GM23338 (cell line): ENCODE results near the gene KCNAB3. TPM values are rescaled to one million over a fixed set of nuclear protein-coding genes. Genes with fewer than 3 reads are reported as not detected.

ENCODE experiments used
- ATAC-seq: fragments of 200-7000 bp; cut with Tn5 transposase; 3 replicates; pipeline ENCODE4 v1.9.1; 2020
- DNase-seq: peaks from one replicate; pipeline ENCODE4 v3.0.0-alpha.2; 2015; ENCODE audit warnings: low spot score
- H2AFZ ChIP-seq: fragments of 200-600 bp; sonication (generic); 2 replicates; pipeline ENCODE4 v1.8.0; 2016; ENCODE audit warnings: antibody characterized with exemption, mild to moderate bottlenecking, moderate library complexity
- H3F3A ChIP-seq: fragments of 200-600 bp; sonication (generic); replicated peaks from 2 replicates; pipeline ENCODE4 v1.8.0; 2017; ENCODE audit warnings: antibody characterized with exemption, mixed run types, low read depth
- H3K27ac ChIP-seq: fragments of 200-600 bp; sonication (generic); 2 replicates; pipeline ENCODE4 v1.6.1; 2016; ENCODE audit warnings: low read depth
- H3K27me3 ChIP-seq: fragments of 200-600 bp; sonication (generic); 2 replicates; pipeline ENCODE4 v1.8.0; 2016; ENCODE audit warnings: mild to moderate bottlenecking, mixed run types, moderate library complexity; ENCODE audit not compliant: insufficient read depth
- H3K36me3 ChIP-seq: fragments of 200-600 bp; sonication (generic); 2 replicates; pipeline ENCODE4 v1.8.0; 2016; ENCODE audit warnings: mild to moderate bottlenecking; ENCODE audit not compliant: insufficient read depth
- H3K4me1 ChIP-seq: fragments of 200-600 bp; sonication (generic); 2 replicates; pipeline ENCODE4 v1.8.0; 2016; ENCODE audit warnings: mild to moderate bottlenecking, moderate library complexity; ENCODE audit not compliant: insufficient read depth
- H3K4me2 ChIP-seq: fragments of 200-600 bp; sonication (generic); 2 replicates; pipeline ENCODE4 v1.7.1; 2017; ENCODE audit warnings: mixed run types
- H3K4me3 ChIP-seq: fragments of 200-600 bp; sonication (generic); 2 replicates; pipeline ENCODE4 v1.6.1; 2016; ENCODE audit warnings: mixed run types
- H3K79me2 ChIP-seq: fragments of 200-600 bp; sonication (generic); replicated peaks from 2 replicates; pipeline ENCODE4 v1.8.0; 2017; ENCODE audit warnings: mild to moderate bottlenecking; ENCODE audit not compliant: insufficient read depth
- H3K9me2 ChIP-seq: fragments of 200-600 bp; sonication (generic); 2 replicates; pipeline ENCODE4 v1.8.0; 2017; ENCODE audit not compliant: insufficient read depth
- H4K20me1 ChIP-seq: fragments of 200-600 bp; sonication (generic); replicated peaks from 2 replicates; pipeline ENCODE4 v1.8.0; 2017; ENCODE audit warnings: mild to moderate bottlenecking; ENCODE audit not compliant: insufficient read depth
- H3K27ac Mint-ChIP-seq: 2 replicates; pipeline ENCODE4 v1.8.0; 2020; ENCODE audit warnings: inconsistent platforms, mild to moderate bottlenecking, moderate library complexity, mixed read lengths
- H3K27me3 Mint-ChIP-seq: 3 replicates; pipeline ENCODE4 v1.8.0; 2022; ENCODE audit warnings: low read depth, mild to moderate bottlenecking, moderate library complexity, mixed read lengths, inconsistent platforms; ENCODE audit not compliant: insufficient read depth, poor library complexity
- H3K36me3 Mint-ChIP-seq: 3 replicates; pipeline ENCODE4 v1.8.0; 2021; ENCODE audit warnings: low read depth, mild to moderate bottlenecking, inconsistent platforms, moderate library complexity, mixed read lengths
- H3K4me1 Mint-ChIP-seq: 3 replicates; pipeline ENCODE4 v1.8.0; 2020; ENCODE audit warnings: mild to moderate bottlenecking, inconsistent platforms, mixed read lengths
- H3K4me3 Mint-ChIP-seq: 3 replicates; pipeline ENCODE4 v1.8.0; 2021; ENCODE audit warnings: moderate library complexity, mild to moderate bottlenecking, inconsistent platforms, mixed read lengths
- H3K9me3 Mint-ChIP-seq: 3 replicates; pipeline ENCODE4 v1.8.0; 2020; ENCODE audit warnings: moderate library complexity, mild to moderate bottlenecking, inconsistent platforms, mixed read lengths
- EZH2 ChIP-seq: fragments of 200-600 bp; sonication (generic); IDR thresholded peaks from one replicate; pipeline ENCODE4 v1.8.0; 2017; ENCODE audit warnings: antibody characterized with exemption, mild to moderate bottlenecking, low read depth; ENCODE audit not compliant: unreplicated experiment
- JUNB ChIP-seq: IDR thresholded peaks from one replicate; pipeline ENCODE4 v1.6.1; 2016; ENCODE audit warnings: antibody characterized with exemption; ENCODE audit not compliant: unreplicated experiment
- STAT1 ChIP-seq: IDR thresholded peaks from one replicate; pipeline ENCODE4 v1.6.1; 2016; ENCODE audit warnings: antibody characterized with exemption; ENCODE audit not compliant: unreplicated experiment
- ZNF331 ChIP-seq: fragments of 250-450 bp; sonication (Bioruptor Pico); IDR thresholded peaks from 2 replicates; pipeline ENCODE4 v1.5.0; 2020; ENCODE audit warnings: low read depth, mild to moderate bottlenecking, moderate library complexity
- polyA plus RNA-seq: library from polyadenylated mRNA; unstranded; fragments of >200 nt; fragmentation: Nextera tagmentation; extraction: Ambion mirVana; gene quantifications from 2 replicates; pipeline ENCODE4 v1.2.1, GENCODE V29; 2016
- total RNA-seq: library from RNA; depleted of rRNA; stranded (reverse); fragments of >200 nt; shearing (Covaris generic); gene quantifications from 2 replicates; pipeline ENCODE4 v1.2.3, GENCODE V29; 2014
- TF ChIP-seq, protein P1 (sequence below): fragments of 250-450 bp; sonication (Bioruptor Pico); IDR thresholded peaks from 2 replicates; pipeline ENCODE4 v1.5.0; 2020; ENCODE audit warnings: mild to moderate bottlenecking, moderate library complexity
- TF ChIP-seq, protein P2 (sequence below): IDR thresholded peaks from 2 replicates; pipeline ENCODE4 v1.6.1; 2016; ENCODE audit warnings: antibody characterized with exemption
- TF ChIP-seq, protein P3 (sequence below), 2 experiments: fragments of 200-600 bp in 1 of 2; sonication (generic) in 1 of 2; conservative IDR thresholded peaks; 2 replicates each; pipeline versions ENCODE4 v1.5.1 to v1.6.1; 2016 to 2017; ENCODE audit warnings: antibody characterized with exemption in 2 of 2, low read depth in 2 of 2, mild to moderate bottlenecking in 2 of 2, moderate library complexity in 1 of 2
- TF ChIP-seq, protein P4 (sequence below): IDR thresholded peaks from one replicate; pipeline ENCODE4 v1.6.1; 2018; ENCODE audit warnings: antibody characterized with exemption; ENCODE audit not compliant: unreplicated experiment

KCNAB3 gene
- total and polyA plus RNA-seq, 2 experiments from 2014 or later: 0.45 to 1.0 TPM

DNA sequence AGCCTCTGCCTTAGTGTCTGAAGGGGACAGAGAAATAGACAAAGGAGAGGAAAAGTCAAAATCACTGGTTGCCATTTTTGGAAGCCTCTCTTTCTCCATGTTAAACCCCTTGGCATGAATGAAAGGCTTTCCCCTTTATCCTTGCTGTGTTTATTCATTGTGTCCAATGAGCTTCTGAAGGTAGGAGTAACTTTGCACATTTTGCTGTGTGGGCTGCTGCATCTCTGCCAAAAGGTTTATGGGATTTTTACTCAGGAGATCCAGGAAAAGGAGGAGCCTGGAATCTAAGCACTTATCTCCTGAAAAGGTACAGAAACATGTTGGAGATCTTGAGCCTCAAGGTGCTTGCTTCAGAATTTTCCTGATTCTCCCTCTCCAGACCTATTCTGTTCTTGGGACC, 6.2 kb upstream of the KCNAB3 start (continued):
- TF ChIP-seq, protein P1, sequence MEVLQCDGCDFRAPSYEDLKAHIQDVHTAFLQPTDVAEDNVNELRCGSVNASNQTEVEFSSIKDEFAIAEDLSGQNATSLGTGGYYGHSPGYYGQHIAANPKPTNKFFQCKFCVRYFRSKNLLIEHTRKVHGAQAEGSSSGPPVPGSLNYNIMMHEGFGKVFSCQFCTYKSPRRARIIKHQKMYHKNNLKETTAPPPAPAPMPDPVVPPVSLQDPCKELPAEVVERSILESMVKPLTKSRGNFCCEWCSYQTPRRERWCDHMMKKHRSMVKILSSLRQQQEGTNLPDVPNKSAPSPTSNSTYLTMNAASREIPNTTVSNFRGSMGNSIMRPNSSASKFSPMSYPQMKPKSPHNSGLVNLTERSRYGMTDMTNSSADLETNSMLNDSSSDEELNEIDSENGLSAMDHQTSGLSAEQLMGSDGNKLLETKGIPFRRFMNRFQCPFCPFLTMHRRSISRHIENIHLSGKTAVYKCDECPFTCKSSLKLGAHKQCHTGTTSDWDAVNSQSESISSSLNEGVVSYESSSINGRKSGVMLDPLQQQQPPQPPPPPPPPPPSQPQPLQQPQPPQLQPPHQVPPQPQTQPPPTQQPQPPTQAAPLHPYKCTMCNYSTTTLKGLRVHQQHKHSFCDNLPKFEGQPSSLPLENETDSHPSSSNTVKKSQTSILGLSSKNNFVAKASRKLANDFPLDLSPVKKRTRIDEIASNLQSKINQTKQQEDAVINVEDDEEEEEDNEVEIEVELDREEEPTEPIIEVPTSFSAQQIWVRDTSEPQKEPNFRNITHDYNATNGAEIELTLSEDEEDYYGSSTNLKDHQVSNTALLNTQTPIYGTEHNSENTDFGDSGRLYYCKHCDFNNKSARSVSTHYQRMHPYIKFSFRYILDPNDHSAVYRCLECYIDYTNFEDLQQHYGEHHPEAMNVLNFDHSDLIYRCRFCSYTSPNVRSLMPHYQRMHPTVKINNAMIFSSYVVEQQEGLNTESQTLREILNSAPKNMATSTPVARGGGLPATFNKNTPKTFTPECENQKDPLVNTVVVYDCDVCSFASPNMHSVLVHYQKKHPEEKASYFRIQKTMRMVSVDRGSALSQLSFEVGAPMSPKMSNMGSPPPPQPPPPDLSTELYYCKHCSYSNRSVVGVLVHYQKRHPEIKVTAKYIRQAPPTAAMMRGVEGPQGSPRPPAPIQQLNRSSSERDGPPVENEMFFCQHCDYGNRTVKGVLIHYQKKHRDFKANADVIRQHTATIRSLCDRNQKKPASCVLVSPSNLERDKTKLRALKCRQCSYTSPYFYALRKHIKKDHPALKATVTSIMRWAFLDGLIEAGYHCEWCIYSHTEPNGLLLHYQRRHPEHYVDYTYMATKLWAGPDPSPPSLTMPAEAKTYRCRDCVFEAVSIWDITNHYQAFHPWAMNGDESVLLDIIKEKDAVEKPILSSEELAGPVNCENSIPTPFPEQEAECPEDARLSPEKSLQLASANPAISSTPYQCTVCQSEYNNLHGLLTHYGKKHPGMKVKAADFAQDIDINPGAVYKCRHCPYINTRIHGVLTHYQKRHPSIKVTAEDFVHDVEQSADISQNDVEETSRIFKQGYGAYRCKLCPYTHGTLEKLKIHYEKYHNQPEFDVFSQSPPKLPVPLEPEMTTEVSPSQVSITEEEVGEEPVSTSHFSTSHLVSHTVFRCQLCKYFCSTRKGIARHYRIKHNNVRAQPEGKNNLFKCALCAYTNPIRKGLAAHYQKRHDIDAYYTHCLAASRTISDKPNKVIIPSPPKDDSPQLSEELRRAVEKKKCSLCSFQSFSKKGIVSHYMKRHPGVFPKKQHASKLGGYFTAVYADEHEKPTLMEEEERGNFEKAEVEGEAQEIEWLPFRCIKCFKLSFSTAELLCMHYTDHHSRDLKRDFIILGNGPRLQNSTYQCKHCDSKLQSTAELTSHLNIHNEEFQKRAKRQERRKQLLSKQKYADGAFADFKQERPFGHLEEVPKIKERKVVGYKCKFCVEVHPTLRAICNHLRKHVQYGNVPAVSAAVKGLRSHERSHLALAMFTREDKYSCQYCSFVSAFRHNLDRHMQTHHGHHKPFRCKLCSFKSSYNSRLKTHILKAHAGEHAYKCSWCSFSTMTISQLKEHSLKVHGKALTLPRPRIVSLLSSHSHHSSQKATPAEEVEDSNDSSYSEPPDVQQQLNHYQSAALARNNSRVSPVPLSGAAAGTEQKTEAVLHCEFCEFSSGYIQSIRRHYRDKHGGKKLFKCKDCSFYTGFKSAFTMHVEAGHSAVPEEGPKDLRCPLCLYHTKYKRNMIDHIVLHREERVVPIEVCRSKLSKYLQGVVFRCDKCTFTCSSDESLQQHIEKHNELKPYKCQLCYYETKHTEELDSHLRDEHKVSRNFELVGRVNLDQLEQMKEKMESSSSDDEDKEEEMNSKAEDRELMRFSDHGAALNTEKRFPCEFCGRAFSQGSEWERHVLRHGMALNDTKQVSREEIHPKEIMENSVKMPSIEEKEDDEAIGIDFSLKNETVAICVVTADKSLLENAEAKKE (CRISPR knock-in tag): no peak
- TF ChIP-seq EZH2 (no peak), ZNF331 (no peak)
- TF ChIP-seq, protein P2, sequence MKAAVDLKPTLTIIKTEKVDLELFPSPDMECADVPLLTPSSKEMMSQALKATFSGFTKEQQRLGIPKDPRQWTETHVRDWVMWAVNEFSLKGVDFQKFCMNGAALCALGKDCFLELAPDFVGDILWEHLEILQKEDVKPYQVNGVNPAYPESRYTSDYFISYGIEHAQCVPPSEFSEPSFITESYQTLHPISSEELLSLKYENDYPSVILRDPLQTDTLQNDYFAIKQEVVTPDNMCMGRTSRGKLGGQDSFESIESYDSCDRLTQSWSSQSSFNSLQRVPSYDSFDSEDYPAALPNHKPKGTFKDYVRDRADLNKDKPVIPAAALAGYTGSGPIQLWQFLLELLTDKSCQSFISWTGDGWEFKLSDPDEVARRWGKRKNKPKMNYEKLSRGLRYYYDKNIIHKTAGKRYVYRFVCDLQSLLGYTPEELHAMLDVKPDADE: no peak

DNA sequence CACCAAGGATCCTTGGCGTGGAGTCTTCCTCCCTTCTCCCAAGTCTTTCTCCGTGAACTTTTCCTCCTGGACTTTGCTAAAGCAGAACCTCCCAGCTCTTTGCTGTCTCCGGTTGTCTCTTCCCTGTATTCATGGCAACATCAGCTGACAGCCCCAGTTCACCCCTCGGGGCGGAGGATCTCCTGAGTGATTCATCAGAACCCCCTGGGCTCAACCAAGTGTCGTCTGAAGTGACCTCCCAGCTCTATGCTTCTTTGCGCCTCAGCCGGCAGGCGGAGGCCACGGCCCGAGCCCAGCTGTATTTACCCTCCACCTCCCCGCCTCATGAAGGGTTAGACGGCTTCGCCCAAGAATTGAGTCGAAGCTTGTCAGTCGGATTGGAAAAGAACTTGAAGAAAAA, 3.3 kb upstream of the KCNAB3 start:
- Mint-ChIP-seq H3K36me3 (peaks cover 18% of the 10 kb centered on the region), H3K9me3 (peaks cover 2% of the 10 kb centered on the region; the same call in 1 of the 3 replicates), H3K4me1 (peaks cover 27% of the 10 kb centered on the region), H3K27me3 (peaks cover 26% of the 10 kb centered on the region), H3K27ac (no peak overlapping the region), H3K4me3 (peak overlapping the region; percentile 97)
- peak overlapping the region; percentile 96 for H3K4me2 ChIP-seq
- ATAC-seq: peak; percentile 10
- peaks cover 12% of the 10 kb centered on the region for H4K20me1 ChIP-seq
- H3K79me2 ChIP-seq: peaks cover 12% of the 10 kb centered on the region
- no peaks in the 10 kb centered on the region for H3K9me2 ChIP-seq
- H3K4me3 ChIP-seq: peak overlapping the region; percentile 83
- H3K4me1 ChIP-seq: peaks cover 19% of the 10 kb centered on the region
- 0 out of 2 replicates have a peak, but pooled peaks cover 3% of the 10 kb centered on the region for H3K36me3 ChIP-seq
- TF ChIP-seq, protein P2: no peak
- TF ChIP-seq, protein P3, sequence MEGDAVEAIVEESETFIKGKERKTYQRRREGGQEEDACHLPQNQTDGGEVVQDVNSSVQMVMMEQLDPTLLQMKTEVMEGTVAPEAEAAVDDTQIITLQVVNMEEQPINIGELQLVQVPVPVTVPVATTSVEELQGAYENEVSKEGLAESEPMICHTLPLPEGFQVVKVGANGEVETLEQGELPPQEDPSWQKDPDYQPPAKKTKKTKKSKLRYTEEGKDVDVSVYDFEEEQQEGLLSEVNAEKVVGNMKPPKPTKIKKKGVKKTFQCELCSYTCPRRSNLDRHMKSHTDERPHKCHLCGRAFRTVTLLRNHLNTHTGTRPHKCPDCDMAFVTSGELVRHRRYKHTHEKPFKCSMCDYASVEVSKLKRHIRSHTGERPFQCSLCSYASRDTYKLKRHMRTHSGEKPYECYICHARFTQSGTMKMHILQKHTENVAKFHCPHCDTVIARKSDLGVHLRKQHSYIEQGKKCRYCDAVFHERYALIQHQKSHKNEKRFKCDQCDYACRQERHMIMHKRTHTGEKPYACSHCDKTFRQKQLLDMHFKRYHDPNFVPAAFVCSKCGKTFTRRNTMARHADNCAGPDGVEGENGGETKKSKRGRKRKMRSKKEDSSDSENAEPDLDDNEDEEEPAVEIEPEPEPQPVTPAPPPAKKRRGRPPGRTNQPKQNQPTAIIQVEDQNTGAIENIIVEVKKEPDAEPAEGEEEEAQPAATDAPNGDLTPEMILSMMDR (conservative IDR thresholded peaks at IDR 0.05; ENCODE audit: low read depth in 2 of 2): no peak
- TF ChIP-seq, protein P4, sequence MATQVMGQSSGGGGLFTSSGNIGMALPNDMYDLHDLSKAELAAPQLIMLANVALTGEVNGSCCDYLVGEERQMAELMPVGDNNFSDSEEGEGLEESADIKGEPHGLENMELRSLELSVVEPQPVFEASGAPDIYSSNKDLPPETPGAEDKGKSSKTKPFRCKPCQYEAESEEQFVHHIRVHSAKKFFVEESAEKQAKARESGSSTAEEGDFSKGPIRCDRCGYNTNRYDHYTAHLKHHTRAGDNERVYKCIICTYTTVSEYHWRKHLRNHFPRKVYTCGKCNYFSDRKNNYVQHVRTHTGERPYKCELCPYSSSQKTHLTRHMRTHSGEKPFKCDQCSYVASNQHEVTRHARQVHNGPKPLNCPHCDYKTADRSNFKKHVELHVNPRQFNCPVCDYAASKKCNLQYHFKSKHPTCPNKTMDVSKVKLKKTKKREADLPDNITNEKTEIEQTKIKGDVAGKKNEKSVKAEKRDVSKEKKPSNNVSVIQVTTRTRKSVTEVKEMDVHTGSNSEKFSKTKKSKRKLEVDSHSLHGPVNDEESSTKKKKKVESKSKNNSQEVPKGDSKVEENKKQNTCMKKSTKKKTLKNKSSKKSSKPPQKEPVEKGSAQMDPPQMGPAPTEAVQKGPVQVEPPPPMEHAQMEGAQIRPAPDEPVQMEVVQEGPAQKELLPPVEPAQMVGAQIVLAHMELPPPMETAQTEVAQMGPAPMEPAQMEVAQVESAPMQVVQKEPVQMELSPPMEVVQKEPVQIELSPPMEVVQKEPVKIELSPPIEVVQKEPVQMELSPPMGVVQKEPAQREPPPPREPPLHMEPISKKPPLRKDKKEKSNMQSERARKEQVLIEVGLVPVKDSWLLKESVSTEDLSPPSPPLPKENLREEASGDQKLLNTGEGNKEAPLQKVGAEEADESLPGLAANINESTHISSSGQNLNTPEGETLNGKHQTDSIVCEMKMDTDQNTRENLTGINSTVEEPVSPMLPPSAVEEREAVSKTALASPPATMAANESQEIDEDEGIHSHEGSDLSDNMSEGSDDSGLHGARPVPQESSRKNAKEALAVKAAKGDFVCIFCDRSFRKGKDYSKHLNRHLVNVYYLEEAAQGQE: no peak
- TF ChIP-seq JUNB (no peak), STAT1 (no peak), EZH2 (no peak)
- H3F3A ChIP-seq: no peaks in the 10 kb centered on the region
- H3K27me3 ChIP-seq: peaks cover 23% of the 10 kb centered on the region
- no peak overlapping the region for H2AFZ ChIP-seq
- no peak overlapping the region for H3K27ac ChIP-seq
- DNase-seq: peak; percentile 41
